ENCODE measurements around the gene CPSF4L. TPM values are rescaled to one million over a fixed set of nuclear protein-coding genes. Genes with fewer than 3 reads are reported as not detected.

The CPSF4L gene
- total and polyA plus RNA-seq, 2 of the 13 experiments (the other 11 are each of a cell fraction or from before 2014, with no cell fraction given): 0.73 to 1.6 TPM

GRCh38 chr17:73262676-73263642, 1.3 kb upstream of the CPSF4L start (continued):
- TF ChIP-seq, protein P1, sequence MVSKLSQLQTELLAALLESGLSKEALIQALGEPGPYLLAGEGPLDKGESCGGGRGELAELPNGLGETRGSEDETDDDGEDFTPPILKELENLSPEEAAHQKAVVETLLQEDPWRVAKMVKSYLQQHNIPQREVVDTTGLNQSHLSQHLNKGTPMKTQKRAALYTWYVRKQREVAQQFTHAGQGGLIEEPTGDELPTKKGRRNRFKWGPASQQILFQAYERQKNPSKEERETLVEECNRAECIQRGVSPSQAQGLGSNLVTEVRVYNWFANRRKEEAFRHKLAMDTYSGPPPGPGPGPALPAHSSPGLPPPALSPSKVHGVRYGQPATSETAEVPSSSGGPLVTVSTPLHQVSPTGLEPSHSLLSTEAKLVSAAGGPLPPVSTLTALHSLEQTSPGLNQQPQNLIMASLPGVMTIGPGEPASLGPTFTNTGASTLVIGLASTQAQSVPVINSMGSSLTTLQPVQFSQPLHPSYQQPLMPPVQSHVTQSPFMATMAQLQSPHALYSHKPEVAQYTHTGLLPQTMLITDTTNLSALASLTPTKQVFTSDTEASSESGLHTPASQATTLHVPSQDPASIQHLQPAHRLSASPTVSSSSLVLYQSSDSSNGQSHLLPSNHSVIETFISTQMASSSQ (IDR thresholded peaks at IDR 0.05; ENCODE audit: low read depth): peak; percentile 28; the same call in 1 of the 2 replicates
- TF ChIP-seq, protein P1 (CRISPR knock-in tag; IDR thresholded peaks at IDR 0.05; ENCODE audit: borderline replicate concordance): no peak
- no peak for TF ChIP-seq FOXC1 (CRISPR knock-in tag; IDR thresholded peaks at IDR 0.05; ENCODE audit: borderline replicate concordance)
- no peak for TF ChIP-seq JARID2 (CRISPR knock-in tag; IDR thresholded peaks at IDR 0.05; ENCODE audit: insufficient replicate concordance)
- 0 out of 2 replicates have a peak, but pooled peaks have one; percentile 8 for TF ChIP-seq GMEB2 (CRISPR knock-in tag; IDR thresholded peaks at IDR 0.05; ENCODE audit: low read depth)
- peak; percentile 60 for TF ChIP-seq ZNF781 (CRISPR knock-in tag; IDR thresholded peaks at IDR 0.05; ENCODE audit: borderline replicate concordance, not compliant biosample characterization)
- TF ChIP-seq FOXM1 (CRISPR knock-in tag; IDR thresholded peaks at IDR 0.05): no peak
- no peak for TF ChIP-seq EHMT2 (IDR thresholded peaks at IDR 0.05; ENCODE audit: borderline replicate concordance, low read depth, low read length)
- TF ChIP-seq AGO2 (optimal IDR thresholded peaks at IDR 0.05; ENCODE audit: low read depth, low read length): no peak
- TF ChIP-seq FOXJ3 (CRISPR knock-in tag; IDR thresholded peaks at IDR 0.05; ENCODE audit: borderline replicate concordance): no peak
- peak; percentile 4 for TF ChIP-seq AGO1 (IDR thresholded peaks at IDR 0.05; ENCODE audit: low read depth, low read length, poor library complexity, severe bottlenecking)
- TF ChIP-seq SNRNP70 (IDR thresholded peaks at IDR 0.05; ENCODE audit: low read depth, low read length): no peak
- peak; percentile 80 for TF ChIP-seq ASH2L (IDR thresholded peaks at IDR 0.05; ENCODE audit: insufficient read length, low read depth, low read length)
- TF ChIP-seq NFATC3 (CRISPR knock-in tag; IDR thresholded peaks at IDR 0.05): no peak
- TF ChIP-seq KMT2B (CRISPR knock-in tag; IDR thresholded peaks at IDR 0.05): no peak
- 0 out of 2 replicates have a peak, but pooled peaks have one; percentile 11 for TF ChIP-seq ARNT2 (CRISPR knock-in tag; IDR thresholded peaks at IDR 0.05; ENCODE audit: low read depth)
- TF ChIP-seq NONO (IDR thresholded peaks at IDR 0.05): no peak
- peak; percentile 36; the same call in 1 of the 2 replicates for TF ChIP-seq NONO (CRISPR knock-in tag; conservative IDR thresholded peaks at IDR 0.05)
- TF ChIP-seq ZBTB42 (CRISPR knock-in tag; IDR thresholded peaks at IDR 0.05): 0 out of 2 replicates have a peak, but pooled peaks have one; percentile 39
- TF ChIP-seq, protein P2, sequence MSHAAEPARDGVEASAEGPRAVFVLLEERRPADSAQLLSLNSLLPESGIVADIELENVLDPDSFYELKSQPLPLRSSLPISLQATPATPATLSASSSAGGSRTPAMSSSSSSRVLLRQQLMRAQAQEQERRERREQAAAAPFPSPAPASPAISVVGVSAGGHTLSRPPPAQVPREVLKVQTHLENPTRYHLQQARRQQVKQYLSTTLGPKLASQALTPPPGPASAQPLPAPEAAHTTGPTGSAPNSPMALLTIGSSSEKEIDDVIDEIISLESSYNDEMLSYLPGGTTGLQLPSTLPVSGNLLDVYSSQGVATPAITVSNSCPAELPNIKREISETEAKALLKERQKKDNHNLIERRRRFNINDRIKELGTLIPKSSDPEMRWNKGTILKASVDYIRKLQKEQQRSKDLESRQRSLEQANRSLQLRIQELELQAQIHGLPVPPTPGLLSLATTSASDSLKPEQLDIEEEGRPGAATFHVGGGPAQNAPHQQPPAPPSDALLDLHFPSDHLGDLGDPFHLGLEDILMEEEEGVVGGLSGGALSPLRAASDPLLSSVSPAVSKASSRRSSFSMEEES (CRISPR knock-in tag; IDR thresholded peaks at IDR 0.05): no peak
- TF ChIP-seq ZNF713 (CRISPR knock-in tag; IDR thresholded peaks at IDR 0.05): 0 out of 2 replicates have a peak, but pooled peaks have one; percentile 2
- TF ChIP-seq ZNF451 (CRISPR knock-in tag; IDR thresholded peaks at IDR 0.05): no peak

Data from HepG2 (cell line).